GM19099 (cell line): ENCODE results near the gene RIN3.

Source experiments
- POLR2A ChIP-seq: IDR thresholded peaks from 3 replicates; pipeline ENCODE4 v1.6.1; 2011; ENCODE audit warnings: low read depth; ENCODE audit not compliant: insufficient read length; ENCODE audit errors: extremely low read depth

The RIN3 gene

DNA sequence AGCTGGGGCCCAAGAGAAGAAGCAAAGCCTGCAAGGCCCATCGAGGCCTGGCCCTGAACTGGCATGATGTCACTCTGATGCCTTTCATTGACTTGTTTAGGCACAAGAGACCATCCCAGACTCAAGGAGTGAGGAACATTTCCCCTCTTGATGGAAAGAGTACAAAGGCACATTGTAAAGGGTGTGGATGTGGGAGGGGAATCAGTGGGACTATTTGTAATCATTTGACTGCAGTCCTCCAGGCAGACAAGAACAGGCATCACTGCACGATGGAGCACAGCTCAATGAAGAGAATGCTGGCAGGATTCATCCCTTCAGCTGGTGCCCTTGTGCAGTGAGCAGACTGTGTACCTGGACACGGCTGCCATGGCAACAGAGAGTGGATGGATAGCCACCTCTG lies 147.0 kb downstream of the RIN3 start:
- TF ChIP-seq POLR2A = no peak

DNA sequence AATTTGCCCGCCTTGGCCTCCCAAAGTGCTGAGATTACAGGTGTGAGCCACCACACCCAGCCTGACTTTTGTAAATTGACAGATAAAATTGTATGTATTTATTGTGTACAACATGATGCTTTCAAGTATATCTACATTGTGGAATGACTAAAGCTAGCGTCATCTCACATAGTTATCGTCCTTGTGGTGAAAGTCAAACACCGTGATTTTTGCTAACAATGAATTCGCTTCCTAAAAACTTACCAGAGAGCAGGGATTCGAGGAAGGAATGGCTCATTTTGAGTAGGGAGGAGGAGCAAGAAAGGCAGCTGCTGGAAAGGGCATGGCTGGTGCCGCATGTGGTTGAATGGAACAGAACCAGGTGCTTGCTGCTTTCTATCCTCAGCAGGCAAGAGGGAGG lies 149.5 kb downstream of the RIN3 start:
- no peak for TF ChIP-seq POLR2A

DNA sequence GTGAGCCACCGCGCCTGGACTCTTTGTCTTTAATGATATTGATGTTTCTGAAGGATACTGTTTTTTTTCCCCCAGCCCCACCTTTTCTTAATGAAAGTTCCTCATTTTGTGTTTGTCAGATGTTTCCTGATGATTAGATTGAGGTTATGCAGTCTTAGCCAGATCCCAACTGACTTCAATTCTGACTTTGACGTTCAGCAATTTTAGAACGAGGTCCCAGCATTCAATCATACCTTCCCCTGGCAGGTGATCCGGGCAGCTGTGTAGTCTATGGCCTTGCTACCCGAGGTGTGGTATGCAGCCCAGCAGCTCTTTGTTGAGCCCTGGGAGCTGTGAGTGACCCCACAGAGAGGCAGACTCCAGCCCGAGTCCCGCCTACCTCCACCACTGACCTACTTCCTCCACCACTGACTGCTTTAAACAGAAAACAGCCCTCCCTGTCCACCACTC lies 152.1 kb downstream of the RIN3 start:
- no peak for TF ChIP-seq POLR2A

DNA sequence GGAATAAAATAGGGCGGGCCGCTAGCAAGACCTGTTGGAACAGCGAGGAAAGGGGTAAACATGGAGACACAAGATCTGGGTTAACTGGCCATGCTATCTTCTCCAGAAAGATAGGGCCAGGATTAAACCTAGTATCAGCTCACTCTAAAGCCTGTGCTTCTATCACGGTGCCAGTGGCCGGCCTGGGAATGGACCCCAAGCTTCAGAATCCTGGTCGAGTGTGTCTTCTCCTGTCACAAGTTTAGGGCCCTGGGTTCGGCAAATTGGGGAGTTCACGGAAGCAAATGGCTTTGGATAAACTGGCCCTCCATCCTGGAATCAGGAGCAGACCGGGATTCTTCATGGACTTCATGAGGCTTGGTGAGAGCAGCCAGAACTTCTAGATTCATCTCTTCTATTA lies 152.7 kb downstream of the RIN3 start:
- TF ChIP-seq POLR2A = no peak

DNA sequence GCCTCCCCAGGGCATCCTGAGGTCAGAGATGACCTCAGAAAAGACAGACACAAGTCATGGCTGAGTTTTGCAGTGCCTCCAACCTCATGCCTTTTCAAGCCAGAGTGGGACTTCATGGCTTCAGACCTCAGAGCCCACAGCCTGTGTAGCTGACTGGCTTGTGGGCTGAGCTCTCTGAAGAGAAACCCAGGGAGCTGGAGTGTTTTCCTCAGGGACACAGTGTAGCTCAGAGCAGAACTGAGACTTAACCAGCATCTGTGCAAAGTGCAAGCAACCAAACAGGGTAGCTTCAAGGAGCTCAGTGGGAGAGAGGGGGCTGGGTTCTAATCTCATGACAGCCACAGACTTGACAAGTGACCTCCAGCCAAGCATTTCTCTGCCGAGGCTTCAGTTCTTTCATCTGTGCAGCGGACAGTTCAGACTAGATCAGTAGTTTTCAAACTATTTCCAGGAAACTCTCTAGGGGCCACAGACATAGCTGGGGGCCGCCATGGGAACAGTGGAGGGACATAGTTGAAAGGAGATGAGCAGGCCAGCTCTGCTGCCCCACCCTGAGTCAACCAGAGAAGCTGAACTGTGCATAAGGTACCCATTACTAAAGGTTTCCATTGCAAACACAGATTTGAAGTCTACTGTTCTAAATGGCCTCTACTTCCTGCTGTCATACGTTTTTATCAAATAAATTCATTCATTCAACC lies 154.8 kb downstream of the RIN3 start:
- TF ChIP-seq POLR2A = no peak

DNA sequence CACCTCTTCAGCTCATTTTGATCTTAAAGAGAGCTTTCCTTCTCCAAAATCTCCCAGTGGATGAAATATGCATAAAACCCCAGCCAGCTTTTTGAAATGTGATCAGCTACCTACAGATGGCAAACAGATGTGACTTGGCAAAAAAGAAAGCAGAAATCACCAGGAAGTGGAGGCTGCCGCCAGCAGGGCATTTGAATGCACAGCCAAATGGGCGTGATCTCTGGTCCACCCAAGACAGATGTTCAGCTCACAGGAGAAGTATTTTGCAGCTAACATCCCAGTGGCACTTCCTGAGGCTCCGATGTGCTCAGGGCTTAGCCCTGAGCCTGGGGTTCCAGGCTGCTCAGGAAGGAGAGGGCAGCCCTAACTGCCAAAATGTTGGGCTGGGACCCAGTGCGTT lies 156.6 kb downstream of the RIN3 start:
- TF ChIP-seq POLR2A = no peak

DNA sequence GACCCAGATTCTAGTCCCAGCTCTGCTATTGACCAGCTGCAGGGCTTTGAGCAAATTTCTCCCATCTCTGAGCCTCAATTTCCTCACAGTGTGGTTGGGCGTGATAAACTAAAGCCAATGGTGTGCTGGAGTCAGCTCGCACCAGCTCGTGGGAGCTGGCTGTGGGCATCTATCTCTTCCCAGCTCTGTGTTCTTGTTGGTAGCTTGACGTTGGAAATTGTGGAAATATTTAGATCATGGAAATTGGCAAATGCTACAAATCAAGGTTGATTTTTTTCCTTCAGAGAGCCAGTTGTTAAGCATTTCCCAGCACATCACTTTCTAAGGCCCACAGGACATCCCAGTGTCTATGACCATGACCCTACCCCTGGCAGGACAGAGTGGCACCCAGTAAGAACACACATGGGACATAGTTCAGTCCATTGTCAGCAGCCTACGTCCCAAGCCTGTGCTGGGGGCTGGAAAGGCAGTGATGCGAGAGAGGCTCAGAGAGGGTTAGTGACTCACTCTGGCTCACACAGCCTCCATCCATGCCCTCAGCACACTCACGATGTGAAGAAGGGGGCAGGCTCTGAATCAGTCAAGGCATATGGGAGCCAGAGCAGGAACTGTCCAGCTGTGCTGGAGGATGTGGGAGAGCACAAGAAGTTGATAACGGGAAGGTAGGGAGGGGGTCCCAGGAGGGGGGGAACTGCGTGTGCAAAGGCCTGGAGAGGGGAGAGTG lies 157.2 kb downstream of the RIN3 start:
- TF ChIP-seq POLR2A = no peak

DNA sequence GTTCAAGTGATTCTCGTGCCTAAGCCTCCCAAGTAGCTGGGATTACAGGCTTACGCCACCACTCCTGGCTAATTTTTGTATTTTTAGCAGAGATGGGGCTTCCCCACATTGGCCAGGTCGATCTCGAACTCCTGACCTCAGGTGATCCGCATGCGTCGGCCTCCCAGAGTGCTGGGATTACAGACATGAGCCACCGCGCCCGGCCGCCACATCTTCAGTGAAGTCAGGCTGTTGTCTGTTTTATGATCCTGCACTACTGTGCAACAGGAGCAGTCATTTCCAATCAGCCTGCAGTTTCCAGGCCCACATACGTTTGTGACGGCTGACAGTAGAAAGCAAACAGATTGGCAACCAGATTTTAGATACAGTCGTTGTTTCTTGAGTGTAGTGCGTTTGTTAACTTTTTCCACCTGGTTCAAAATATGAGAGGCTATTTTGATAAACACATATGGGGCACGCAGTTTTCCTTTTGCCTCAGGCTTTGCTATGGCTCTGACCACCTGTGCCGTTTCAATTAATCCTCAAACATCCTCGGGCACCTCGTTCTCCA lies 160.1 kb downstream of the RIN3 start:
- TF ChIP-seq POLR2A = no peak

DNA sequence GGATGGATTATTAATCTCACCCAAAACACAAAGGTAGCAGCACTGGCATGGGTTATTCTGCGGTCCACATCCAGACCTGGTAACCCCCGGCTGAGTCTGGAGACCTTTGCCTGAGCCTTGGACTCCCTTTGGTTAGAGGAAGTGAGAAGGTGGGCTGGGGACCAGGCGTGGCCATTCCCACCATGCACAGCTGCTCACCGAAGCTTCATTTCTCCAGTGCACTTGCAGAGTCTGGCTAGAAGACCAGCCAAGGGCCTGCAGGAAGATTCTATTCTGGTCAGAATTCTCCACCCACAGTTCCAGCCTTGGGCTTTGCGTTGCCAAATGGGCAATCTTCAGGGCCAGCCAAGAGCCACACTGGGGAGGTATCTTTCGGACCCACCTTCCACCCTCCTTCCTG lies 161.8 kb downstream of the RIN3 start:
- TF ChIP-seq POLR2A = no peak

DNA sequence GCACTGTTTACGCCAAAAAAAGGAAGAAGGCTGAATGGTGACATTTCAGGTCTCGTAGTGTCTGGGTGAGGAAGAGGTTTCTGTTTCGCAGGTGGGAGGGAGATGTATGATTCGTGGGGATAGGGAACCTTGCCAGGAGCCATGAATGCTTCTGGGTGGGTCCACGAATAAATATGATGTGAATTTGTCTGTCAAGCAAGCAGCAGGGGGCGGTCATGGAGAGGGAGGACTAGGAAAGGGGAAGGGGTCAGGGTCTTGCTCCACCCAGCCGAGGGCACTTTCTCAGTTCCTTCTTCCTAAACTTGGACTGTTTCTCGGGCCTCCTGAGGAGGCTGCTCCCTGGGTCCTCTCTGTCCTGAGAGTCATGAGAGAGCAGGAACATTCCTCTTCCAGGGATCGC lies 162.4 kb downstream of the RIN3 start:
- TF ChIP-seq POLR2A = peak; percentile 16

DNA sequence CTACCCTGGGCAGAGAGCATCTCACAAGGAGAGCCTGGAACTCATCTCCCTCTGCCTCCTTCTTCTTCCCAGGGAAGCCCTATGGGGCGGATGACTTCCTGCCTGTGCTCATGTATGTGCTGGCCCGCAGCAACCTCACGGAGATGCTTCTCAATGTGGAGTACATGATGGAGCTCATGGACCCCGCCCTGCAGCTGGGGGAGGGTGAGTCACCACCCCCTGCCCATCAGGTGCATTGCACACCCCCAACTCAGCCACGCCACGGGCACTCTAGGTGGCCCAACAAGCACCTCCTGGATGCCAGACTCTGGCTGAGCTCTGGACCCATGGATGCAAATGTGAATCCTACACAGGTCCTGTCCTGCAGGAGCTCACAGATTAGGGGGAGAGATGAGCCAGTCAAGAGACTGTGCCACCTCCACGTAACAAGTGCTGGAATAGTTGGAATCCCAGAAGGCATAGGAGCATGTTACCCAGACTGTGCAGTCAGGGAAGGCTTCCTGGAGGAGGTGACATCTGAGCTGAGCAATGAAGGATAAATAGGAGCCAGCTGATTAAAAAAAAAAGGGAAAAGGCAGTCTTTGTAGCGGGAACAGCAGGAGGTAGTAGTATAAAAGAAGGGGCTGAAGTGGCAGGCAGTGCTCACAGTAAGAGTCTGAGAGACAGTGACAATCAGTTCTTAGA lies 163.0 kb downstream of the RIN3 start:
- TF ChIP-seq POLR2A = no peak

DNA sequence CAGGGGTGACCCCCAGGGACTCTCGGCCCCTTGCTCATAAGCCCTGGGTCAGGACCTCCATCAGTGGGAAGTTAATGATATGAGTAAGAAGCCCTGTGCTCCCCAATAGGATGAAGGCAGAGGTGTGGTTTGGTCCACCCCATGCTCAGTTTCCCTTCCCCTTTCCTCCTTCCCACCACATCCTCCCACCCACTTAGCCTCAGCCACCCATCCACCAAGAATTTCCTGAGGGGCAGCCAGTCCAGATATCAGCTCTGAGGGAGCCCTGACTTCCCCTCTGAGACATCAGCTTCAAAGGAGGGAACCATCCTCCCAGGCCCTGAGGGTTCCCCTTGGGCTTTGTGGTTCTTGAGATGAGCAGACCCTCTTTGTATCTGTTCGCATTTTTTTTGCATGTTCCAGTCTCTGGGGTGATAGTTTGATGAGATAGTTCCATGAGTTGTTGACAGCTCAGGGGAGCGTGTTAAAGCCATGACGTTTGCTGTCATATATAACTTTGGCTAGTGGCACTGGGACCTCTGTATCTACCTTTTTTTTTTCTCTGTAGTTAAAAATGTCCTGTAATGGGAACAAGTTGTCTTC lies 163.6 kb downstream of the RIN3 start:
- TF ChIP-seq POLR2A = peak; percentile 34

DNA sequence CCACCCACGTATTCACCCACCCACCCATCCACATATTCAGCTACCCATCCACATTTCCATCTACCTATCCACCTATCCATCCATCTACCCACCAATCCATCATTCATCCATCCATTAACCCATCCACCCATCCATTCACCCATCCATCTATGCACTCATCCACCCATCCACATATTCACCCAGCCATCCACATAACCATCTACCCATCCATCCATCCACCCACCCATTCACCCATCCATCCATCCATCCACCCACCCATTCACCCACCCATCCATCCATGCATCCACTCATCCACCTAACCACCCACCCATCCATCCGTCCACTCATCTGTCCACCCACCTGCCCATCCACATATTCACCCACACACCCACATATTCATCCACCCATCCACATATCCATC lies 164.4 kb downstream of the RIN3 start:
- TF ChIP-seq POLR2A = no peak

DNA sequence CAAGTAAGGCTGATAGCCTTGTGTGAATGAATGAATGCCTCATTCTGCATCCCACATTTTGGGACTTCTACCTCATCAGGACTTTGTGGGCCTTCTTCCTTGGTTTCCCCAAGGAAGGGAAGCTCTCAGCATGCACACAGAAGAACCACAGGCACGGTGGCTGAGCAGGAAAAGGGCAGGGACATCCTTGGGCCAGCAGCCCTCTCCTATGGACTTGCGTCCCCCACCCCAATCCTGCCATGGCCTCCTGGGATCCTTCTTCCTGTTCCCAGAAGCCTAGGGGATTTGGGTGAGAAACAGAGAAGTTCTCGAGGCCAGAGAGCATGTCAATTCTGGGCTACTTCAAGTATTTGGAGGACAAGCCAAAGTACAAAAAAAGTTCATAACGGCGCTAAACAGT lies 165.2 kb downstream of the RIN3 start:
- no peak for TF ChIP-seq POLR2A

DNA sequence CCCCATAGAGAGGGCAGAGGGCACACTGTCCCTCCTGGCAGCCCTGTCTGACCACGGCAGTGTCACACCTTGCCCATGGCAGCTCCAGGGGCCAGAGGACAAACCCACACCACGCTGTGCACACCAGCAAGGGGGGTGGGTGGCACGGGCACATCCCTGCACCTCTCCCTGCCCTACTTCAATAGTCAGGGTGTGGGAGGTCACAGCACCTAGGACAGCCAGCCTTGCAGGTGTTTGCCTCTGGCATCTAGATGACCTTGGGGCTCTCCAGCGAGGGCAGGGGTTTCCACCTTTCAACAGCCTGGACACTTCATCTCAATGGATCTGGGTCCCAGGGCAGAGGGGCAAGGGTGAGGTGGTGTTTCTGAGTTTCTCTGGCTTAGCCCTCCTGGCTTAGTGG lies 165.7 kb downstream of the RIN3 start:
- TF ChIP-seq POLR2A = no peak

DNA sequence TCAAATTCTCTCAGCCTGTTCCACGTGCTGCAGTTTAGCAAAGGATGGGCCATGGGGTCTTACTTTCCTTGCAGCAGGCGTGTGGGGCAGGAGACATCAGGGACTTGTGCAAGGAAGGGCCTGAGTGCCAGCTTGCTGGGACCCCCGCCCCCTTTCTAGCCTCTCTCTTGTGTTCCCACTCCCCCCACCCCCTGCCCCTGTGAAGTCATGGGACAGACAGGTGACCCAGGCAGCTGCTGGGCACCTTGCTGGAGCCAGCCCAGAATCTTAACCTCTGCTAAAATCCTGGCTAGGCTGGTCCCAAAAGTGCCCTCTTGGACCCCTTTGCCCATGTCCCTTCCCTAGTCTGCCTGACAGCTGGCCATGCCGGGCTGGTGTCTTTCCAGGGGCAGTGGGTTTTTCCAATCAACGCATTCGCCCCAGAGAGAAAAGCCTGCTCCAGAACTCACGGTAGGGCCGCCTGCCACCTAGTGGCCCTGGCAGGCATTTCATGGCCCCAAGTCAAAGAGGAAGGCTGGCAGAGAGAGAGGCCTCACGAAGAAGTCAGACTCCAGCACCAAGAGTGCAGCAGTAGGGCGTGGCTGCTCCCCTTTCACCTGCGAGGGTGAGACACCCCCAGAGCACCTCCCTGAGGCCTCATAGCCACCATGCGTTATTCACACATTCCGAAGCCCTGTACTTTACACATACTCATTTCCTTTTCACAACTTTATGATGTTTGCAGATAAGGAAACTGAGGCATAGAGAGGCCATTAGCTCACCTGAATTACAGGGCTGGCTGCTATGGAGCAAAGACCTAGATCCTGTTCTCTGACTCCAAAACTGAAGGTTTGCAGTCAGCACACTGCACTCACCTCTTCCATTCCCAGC lies 167.4 kb downstream of the RIN3 start:
- no peak for TF ChIP-seq POLR2A
